Calu3 (cell line): ENCODE results near the gene TPK1. TPM values are rescaled to one million over a fixed set of nuclear protein-coding genes. Genes with fewer than 3 reads are reported as not detected.

Source experiments
- BruUV-seq: library from RNA; stranded (reverse); fragments of 400-500 nt; replicated peaks from 2 replicates; lab custom pipeline; 2021; lab: Mats Ljungman, UMichigan
- CTCF ChIA-PET: fragments of 300-600 bp; sonication (Branson Sonifier 250); formaldehyde crosslinking; loops from one replicate; lab custom pipeline; 2022; ENCODE audit warnings: antibody characterized with exemption; lab: Charles Lee
- DNase-seq: peaks from one replicate; pipeline ENCODE4 v3.0.0; 2022
- H3K27ac Mint-ChIP-seq: one replicate; pipeline ENCODE4 v1.8.0; 2022; ENCODE audit warnings: mixed read lengths; ENCODE audit not compliant: unreplicated experiment
- H3K27me3 Mint-ChIP-seq: one replicate; pipeline ENCODE4 v1.8.0; 2022; ENCODE audit warnings: mixed read lengths; ENCODE audit not compliant: unreplicated experiment
- H3K36me3 Mint-ChIP-seq: one replicate; pipeline ENCODE4 v1.8.0; 2022; ENCODE audit warnings: mild to moderate bottlenecking, moderate library complexity, mixed read lengths; ENCODE audit not compliant: insufficient read depth, unreplicated experiment
- H3K4me1 Mint-ChIP-seq: one replicate; pipeline ENCODE4 v1.8.0; 2022; ENCODE audit warnings: mild to moderate bottlenecking, low read depth, mixed read lengths; ENCODE audit not compliant: unreplicated experiment
- H3K4me3 Mint-ChIP-seq: one replicate; pipeline ENCODE4 v1.8.0; 2022; ENCODE audit warnings: mild to moderate bottlenecking, low read depth, moderate library complexity, mixed read lengths; ENCODE audit not compliant: unreplicated experiment
- H3K9me3 Mint-ChIP-seq: one replicate; pipeline ENCODE4 v1.8.0; 2022; ENCODE audit warnings: low read depth, mixed read lengths; ENCODE audit not compliant: unreplicated experiment
- intact Hi-C: fragments of 100-400 bp; cut with micrococcal nuclease; formaldehyde crosslinking; loops from one replicate; pipeline ENCODE4 v1.10.0; 2022; ENCODE audit not compliant: unreplicated experiment
- total RNA-seq: library from RNA; stranded (reverse); gene quantifications from 2 replicates; pipeline ENCODE4 v1.2.3, GENCODE V29; 2022
- TF ChIP-seq, protein P1 (sequence below): fragments of 200-600 bp; IDR thresholded peaks from one replicate; pipeline ENCODE4 v1.8.0; 2022; ENCODE audit warnings: antibody characterized with exemption; ENCODE audit not compliant: unreplicated experiment

The TPK1 gene
- total RNA-seq, 1 experiment from 2014 or later, result 13.2 TPM

DNA sequence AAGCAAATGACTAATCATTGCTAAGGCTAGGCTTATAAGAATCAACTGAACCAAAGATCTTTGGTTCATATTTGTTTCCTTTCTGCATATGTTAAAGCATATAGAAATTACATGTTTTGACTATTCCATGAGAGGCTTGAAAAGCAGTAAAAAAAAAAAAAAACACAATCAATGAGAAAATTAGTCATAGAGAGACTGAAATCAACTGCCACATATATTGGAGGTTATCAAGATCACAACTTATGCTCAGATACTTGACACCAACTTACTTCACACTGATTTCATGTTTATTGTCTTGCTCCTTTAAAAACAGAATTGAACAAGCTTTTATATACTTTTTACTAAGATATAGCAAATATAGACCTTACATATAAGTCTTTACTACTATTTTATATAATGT lies 161.3 kb downstream of the TPK1 start:
- Mint-ChIP-seq H3K9me3 (no peaks in the 10 kb centered on the region), H3K27me3 (no peaks in the 10 kb centered on the region), H3K4me1 (no peaks in the 10 kb centered on the region), H3K36me3 (no peaks in the 10 kb centered on the region), H3K27ac (no peak overlapping the region), H3K4me3 (no peak overlapping the region)
- DNase-seq, result no peak
- CTCF ChIA-PET, result no interaction called here
- intact Hi-C loops, result loop anchor here (5.0 kb wide), 1 partner anchor 178 kb away; no protein-coding TSS in a partner anchor
- TF ChIP-seq, protein P1, sequence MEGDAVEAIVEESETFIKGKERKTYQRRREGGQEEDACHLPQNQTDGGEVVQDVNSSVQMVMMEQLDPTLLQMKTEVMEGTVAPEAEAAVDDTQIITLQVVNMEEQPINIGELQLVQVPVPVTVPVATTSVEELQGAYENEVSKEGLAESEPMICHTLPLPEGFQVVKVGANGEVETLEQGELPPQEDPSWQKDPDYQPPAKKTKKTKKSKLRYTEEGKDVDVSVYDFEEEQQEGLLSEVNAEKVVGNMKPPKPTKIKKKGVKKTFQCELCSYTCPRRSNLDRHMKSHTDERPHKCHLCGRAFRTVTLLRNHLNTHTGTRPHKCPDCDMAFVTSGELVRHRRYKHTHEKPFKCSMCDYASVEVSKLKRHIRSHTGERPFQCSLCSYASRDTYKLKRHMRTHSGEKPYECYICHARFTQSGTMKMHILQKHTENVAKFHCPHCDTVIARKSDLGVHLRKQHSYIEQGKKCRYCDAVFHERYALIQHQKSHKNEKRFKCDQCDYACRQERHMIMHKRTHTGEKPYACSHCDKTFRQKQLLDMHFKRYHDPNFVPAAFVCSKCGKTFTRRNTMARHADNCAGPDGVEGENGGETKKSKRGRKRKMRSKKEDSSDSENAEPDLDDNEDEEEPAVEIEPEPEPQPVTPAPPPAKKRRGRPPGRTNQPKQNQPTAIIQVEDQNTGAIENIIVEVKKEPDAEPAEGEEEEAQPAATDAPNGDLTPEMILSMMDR, result no peak
- BruUV-seq, result no TSS peak

DNA sequence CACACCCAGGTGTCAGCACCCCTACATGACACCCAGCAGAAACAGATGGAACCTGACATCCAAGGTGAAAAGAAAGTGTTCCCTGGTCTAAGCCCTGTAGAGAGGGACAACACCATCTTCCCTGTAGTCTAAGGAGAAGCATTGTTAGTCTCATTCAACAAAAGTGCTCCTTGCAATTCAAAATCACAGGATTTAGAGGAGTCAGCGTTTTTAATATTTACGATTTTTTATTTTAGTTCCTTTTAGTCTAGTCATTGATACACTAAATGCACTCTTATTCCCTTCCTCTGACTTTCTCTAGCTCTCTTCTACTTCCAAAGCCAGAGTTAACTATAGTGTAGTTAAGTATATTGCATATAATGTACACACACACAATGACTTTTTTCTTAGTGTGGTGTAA lies 163.0 kb downstream of the TPK1 start:
- CTCF ChIA-PET, result no interaction called here
- H3K4me3 Mint-ChIP-seq, result no peak overlapping the region
- no peak overlapping the region for H3K27ac Mint-ChIP-seq
- no peaks in the 10 kb centered on the region for H3K36me3 Mint-ChIP-seq
- no peak for DNase-seq
- no TSS peak for BruUV-seq
- H3K4me1 Mint-ChIP-seq, result no peaks in the 10 kb centered on the region
- intact Hi-C loops, result loop anchor here (5.0 kb wide), 1 partner anchor 179 kb away; no protein-coding TSS in a partner anchor
- no peaks in the 10 kb centered on the region for H3K27me3 Mint-ChIP-seq
- TF ChIP-seq, protein P1, result no peak
- H3K9me3 Mint-ChIP-seq, result no peaks in the 10 kb centered on the region

DNA sequence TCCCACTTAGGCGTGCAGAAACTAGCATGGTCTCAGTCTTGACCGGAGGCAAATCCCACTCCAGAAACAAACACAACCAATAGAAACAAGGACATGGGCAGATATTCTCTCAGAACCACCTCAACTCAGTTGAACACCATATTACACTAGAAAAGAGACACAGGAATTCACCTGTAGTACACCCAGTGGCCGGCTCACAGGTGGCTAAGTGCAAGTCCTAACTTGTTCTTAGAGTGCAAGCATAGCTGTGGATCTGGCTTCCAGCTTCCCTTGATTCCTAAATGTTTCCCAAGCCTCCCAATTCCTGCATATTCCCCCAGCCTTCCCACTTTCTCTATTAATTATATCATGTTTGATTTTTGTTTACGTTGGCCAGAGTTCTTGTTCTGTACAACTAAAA lies 164.4 kb downstream of the TPK1 start:
- BruUV-seq, result no TSS peak
- no peak overlapping the region for H3K27ac Mint-ChIP-seq
- no peaks in the 10 kb centered on the region for H3K9me3 Mint-ChIP-seq
- H3K27me3 Mint-ChIP-seq, result no peaks in the 10 kb centered on the region
- intact Hi-C loops, result loop anchor here (5.0 kb wide), 1 partner anchor 181 kb away; no protein-coding TSS in a partner anchor
- no peaks in the 10 kb centered on the region for H3K4me1 Mint-ChIP-seq
- no peak overlapping the region for H3K4me3 Mint-ChIP-seq
- TF ChIP-seq, protein P1, result no peak
- no peak for DNase-seq
- CTCF ChIA-PET, result no interaction called here
- H3K36me3 Mint-ChIP-seq, result no peaks in the 10 kb centered on the region

DNA sequence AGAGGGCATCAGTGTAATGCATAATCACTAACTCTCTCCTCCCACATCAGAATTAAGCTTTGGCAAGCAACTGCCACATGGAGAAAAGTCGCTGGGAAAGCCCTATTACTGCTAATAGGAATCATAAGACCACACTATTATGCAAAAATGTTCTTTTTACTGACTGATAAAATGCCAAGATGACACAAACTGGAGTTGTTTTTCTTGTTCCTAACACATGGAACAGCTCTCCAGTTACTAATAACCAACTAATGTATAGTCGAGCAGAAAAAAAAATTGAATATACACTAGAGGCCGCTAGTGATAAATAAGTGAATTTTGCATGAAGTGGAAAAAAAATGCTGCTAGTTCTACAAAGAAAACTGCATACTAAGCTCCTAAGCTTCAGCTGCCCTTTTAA lies 165.6 kb downstream of the TPK1 start:
- no peak for DNase-seq
- H3K4me3 Mint-ChIP-seq, result no peak overlapping the region
- no TSS peak for BruUV-seq
- no peaks in the 10 kb centered on the region for H3K27me3 Mint-ChIP-seq
- no peaks in the 10 kb centered on the region for H3K9me3 Mint-ChIP-seq
- TF ChIP-seq, protein P1, result no peak
- no peaks in the 10 kb centered on the region for H3K36me3 Mint-ChIP-seq
- no peaks in the 10 kb centered on the region for H3K4me1 Mint-ChIP-seq
- intact Hi-C loops, result loop anchor here (5.0 kb wide), 1 partner anchor 182 kb away; no protein-coding TSS in a partner anchor
- CTCF ChIA-PET, result interaction anchor here (0.6 to 0.7 kb wide), 3 partner anchors 51 to 215 kb away, joined by 3 to 5 read pairs (median 3); no protein-coding TSS in a partner anchor
- H3K27ac Mint-ChIP-seq, result no peak overlapping the region
